OCI-LY3 (cell line): Measurements from ENCODE around the gene FCHSD2.

Source experiments
- EZH2phosphoT487 ChIP-seq: fragments of 200-600 bp; shearing (Covaris generic); IDR thresholded peaks from 2 replicates; pipeline ENCODE4 v1.6.1; 2018; ENCODE audit warnings: antibody characterized with exemption, mixed run types, low read depth
- TF ChIP-seq, protein P1 (sequence below): fragments of 200-600, 300-600 bp; sonication (generic); IDR thresholded peaks from 2 replicates; pipeline ENCODE4 v1.5.1; 2014; ENCODE audit warnings: antibody characterized with exemption, low read length, low read depth

GRCh38 chr11:72984453-72985077 is 157.6 kb downstream of the FCHSD2 start:
- TF ChIP-seq, protein P1, sequence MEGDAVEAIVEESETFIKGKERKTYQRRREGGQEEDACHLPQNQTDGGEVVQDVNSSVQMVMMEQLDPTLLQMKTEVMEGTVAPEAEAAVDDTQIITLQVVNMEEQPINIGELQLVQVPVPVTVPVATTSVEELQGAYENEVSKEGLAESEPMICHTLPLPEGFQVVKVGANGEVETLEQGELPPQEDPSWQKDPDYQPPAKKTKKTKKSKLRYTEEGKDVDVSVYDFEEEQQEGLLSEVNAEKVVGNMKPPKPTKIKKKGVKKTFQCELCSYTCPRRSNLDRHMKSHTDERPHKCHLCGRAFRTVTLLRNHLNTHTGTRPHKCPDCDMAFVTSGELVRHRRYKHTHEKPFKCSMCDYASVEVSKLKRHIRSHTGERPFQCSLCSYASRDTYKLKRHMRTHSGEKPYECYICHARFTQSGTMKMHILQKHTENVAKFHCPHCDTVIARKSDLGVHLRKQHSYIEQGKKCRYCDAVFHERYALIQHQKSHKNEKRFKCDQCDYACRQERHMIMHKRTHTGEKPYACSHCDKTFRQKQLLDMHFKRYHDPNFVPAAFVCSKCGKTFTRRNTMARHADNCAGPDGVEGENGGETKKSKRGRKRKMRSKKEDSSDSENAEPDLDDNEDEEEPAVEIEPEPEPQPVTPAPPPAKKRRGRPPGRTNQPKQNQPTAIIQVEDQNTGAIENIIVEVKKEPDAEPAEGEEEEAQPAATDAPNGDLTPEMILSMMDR = no peak
- TF ChIP-seq EZH2phosphoT487 = no peak
